Activated naive CD4-positive, alpha-beta T cell treated with anti-CD3 and anti-CD28 coated beads, Interleukin-2, amount 50 U/mL, for 16 hours (primary cell): ENCODE measurements around the gene HS6ST3.

Experiments used
- DNase-seq: peaks from one replicate; pipeline ENCODE4 v3.0.0-alpha.2; 2020

The HS6ST3 gene

GRCh38 chr13:96858133-96858826 is 768.4 kb downstream of the HS6ST3 start:
- DNase-seq: no peak

- no peak for DNase-seq
Measured at GRCh38 chr13:96860882-96861281, 771.0 kb downstream of the HS6ST3 start.

- no peak for DNase-seq
Measured at GRCh38 chr13:96862093-96862492, 772.2 kb downstream of the HS6ST3 start.

DNA sequence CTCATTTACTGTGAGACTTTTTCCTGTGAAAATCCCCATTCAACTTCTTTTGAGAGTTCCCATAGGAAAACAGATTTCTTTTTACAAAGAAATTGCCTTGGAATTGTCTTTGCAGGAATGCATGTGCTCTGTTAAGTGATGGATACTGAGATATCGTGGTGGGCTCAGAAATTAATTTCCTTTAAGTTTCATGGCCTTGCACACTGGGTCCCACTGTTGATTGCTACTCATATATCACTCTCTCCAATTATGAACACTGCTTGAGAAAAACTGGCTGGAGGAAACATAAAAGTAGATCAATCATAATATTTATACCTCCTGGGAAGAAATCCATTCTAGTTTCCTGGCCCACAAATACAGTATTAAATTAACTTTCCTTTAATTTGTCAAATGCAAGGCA is 773.1 kb downstream of the HS6ST3 start:
- no peak for DNase-seq

- no peak for DNase-seq
Measured at GRCh38 chr13:96871469-96871868, 781.6 kb downstream of the HS6ST3 start.

DNA sequence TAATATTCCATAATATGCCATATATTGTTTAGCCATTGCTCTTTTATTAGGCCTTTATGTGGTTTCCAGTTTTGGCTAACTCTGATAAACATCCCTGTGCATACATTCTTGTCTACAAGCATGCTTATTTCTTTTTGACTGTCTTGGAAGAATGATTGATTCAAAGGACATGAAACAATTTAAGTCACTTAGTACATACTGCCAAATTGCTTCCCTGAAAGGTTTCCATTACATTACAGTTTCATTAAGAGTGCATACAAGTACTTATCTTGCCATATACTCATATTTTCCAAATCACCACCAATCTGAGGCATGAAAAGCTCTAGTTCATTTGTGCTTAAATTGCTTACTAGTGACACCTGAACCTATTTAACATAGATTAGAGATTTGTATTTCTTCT is 790.5 kb downstream of the HS6ST3 start:
- no peak for DNase-seq
